NCI-H82 (cell line): ENCODE results near the gene UPF1.
A peak's percentile ranks its signal among the peaks of the same experiment; 100 is the strongest.
"Not testable (repeated sequence)": the region's sequence is repeated elsewhere in the genome, so short reads cannot be mapped to it uniquely, and the experiment has no call there.

Experiments used
- DNase-seq: peaks from one replicate; lab custom pipeline; 2025; lab: John Stamatoyannopoulos, UW

The UPF1 gene

DNA sequence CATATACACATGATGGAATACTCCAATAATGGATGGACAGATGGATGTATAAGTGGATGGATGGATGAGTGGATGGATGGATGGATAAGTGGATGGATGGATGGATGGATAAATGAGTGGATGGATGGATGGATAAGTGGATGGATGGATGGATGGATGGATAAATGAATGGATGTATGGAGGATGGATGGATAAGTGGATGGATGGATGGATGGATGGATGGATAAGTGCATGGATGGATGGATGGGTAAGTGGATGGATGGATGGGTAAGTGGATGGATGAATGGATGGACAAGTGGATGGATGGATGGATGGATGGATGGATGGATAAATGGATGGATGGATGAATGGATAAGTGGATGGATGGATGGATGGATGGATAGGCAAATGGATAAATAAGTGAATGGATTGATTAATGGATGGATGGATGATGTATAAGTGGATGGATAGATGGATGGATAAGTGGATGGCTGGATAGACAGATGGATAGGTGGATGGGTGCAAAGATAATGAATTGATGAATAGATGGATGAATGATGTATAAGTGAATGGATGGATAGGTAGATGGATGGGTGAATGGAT is 32.3 kb upstream of the UPF1 start:
- DNase-seq: no peak

- DNase-seq: no peak
Observed at GRCh38 chr19:18800079-18800478, 31.7 kb upstream of the UPF1 start.

GRCh38 chr19:18800636-18801035 is 31.1 kb upstream of the UPF1 start:
- DNase-seq: no peak

- peak; percentile 95 for DNase-seq
Observed at GRCh38 chr19:18802354-18802753, 29.4 kb upstream of the UPF1 start.

- DNase-seq: no peak
Observed at GRCh38 chr19:18803550-18804138, 28.1 kb upstream of the UPF1 start.

DNA sequence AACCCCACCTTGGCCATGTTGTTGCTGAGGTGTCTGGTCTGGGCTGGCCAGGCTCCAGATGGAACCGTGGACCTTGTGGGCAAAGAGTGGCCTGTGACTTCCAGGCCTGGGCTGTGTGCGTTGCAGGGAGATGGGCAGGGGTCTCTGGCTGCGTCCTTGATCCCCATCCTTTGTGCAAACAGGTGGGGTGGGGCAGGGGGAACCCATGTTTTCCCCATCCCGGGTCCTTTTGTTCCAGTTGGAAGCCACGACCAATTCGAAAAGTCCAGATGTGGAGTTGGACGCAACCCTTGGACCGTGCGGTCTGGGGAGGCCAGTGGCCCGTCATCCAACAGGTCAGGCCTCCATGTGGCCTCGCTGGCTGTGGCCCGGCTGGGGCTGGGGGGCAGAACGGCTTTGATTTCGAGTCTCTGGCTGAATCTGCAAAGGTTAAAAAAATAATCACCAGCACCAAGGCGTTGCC is 27.6 kb upstream of the UPF1 start:
- DNase-seq: no peak

DNA sequence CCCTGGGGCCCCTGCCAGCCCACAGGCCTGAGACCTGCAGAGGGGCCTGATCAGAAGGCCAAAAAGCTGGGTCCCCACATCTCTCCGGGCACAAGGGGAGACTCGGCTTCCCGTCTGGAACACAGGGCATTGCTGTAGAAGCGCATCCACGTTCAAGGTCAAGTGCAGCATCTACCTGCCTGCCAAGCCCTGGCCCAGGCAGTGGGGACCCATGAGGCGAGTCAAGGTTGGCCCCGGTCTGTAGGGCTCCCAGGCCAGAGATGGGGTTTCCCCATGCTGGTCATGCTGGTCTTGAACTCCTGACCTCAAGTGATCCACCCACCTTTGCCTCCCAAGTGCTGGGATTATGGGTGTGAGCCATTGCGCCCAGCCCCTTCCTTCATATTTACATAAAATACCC is 27.1 kb upstream of the UPF1 start:
- DNase-seq: no peak

GRCh38 chr19:18807861-18808331 is 23.9 kb upstream of the UPF1 start:
- no peak for DNase-seq

DNA sequence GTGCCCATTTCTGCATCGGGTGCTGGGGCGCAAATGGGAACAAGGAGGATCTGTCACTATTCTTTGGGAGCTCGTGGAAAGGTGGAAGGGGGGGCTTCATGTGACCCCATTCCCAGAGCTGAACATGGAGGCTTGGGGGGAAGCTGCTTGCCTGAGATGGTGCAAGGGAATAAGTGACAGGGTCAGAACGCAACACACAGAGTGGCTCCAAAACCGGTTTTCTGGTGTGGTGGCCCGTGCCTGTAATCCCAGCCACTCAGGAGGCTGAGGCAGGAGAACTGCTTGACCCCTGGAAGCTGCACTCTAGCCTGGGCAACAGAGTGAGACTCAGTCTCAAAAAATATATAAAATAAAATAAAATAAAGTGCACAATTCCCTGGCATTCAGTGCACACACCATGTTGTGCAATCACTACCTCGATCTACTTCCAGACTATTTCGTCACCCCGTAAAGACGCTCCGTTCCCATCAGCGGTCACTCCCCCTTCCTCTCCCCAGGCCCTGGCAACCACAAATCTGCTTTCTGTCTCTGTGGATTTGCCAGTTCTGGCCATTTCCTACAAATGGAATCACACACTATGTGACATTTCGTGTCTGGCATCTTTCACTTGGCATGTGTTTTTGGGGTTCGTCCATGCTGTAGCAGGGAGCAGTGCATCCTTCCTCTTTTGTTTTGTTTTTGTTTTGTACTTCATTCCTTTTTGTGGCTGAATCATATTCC is 22.4 kb upstream of the UPF1 start:
- DNase-seq: no peak

- DNase-seq: not testable (repeated sequence)
Observed at GRCh38 chr19:18811638-18812037, 20.1 kb upstream of the UPF1 start.

DNA sequence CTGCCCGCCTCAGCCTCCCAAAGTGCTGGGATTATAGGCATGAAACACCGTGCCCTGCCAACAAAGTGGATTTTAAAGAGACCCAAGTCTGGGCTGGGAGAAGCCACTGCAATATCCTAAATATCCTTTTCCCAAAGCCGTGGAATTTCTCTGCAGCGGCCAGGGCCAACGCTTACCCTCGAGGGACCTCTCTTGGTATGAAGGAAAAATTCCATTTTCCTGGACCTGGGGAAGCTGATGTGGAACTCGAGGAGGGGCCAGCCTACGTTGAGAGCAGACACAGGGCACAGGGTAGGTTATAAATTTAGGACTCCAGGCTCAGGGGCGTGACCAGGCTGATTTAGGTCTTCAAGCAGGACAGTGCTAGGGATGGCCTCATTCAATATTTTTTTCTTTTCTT is 17.7 kb upstream of the UPF1 start:
- no peak for DNase-seq

- no peak for DNase-seq
Observed at GRCh38 chr19:18815673-18816072, 16.1 kb upstream of the UPF1 start.

DNA sequence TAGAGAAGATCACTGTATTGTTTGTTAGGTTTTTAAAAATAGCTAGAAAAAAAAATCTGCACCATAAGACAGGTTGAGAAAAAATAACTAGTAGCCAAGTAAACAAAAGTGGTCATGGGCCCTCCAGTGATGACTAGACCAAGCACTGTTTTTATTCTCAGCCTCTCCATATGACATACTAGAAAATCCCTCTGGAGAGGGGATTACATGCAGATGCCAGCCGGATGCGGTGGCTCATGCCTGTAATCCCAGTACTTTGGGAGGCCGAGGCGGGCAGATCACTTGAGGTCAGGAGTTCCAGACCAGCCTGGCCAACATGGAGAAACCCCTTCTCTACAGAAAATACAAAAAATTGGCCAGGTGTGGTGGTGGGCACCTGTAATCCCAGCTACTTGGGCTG is 15.1 kb upstream of the UPF1 start:
- DNase-seq: peak; percentile 88

DNA sequence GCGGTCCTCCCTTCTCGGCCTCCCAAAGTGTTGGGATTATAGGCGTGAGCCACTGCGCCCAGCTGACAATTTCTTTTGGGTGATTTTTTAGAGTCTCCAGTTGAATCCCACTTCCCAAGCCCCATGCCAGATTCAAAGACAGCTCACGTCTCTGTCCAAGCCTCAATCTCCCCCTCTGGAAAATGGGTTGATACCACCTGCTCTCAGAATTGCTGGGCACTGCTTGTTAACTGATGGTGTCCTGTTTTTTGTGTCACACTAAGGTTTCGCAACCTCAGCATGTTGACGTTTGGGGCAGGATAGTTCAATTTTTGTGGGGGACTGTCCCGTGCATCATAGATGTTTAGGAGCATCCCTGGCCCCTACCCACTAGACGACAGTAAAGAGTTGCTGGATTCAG is 14.2 kb upstream of the UPF1 start:
- no peak for DNase-seq

GRCh38 chr19:18828786-18829185 is 3.0 kb upstream of the UPF1 start:
- DNase-seq: no peak

GRCh38 chr19:18830488-18830887 is 1.3 kb upstream of the UPF1 start:
- DNase-seq: no peak

DNA sequence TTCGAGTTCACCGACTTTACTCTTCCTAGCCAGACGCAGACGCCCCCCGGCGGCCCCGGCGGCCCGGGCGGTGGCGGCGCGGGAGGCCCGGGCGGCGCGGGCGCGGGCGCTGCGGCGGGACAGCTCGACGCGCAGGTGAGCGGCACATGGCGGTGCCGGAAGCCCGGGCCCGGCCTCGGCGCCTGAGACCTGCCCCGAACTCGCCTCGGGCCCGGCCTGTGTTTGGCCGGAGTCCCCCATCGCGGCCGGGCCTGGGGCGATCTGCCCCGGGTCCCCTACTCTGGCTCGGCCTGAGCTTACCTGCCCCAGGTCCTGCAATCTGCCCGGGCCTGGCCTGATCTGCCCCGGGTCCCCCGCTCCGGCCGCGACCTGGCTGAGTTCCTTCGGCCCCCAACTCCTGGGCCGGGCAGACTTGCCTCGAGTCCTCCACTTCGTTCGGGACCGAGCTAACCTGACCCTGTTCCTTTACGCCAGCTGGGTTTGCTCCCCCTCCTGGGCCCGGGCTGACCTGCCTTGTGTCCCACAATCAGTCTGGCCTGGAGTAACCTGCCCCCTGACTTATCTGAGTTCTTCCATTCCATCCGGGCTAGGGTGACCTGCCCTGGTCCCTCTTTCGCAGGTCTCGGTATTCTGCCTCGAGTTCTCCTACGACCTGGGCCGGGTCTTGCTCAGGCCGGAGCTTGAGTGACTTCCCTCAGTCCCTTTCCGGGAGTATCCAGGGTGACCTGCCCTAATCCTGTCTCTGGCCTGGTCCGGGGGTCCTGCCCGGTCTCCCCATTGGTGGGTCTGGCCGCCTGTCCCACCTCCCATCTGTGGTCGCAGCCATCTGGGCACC is 764 bp downstream of the UPF1 start:
- peak; percentile 46 for DNase-seq

DNA sequence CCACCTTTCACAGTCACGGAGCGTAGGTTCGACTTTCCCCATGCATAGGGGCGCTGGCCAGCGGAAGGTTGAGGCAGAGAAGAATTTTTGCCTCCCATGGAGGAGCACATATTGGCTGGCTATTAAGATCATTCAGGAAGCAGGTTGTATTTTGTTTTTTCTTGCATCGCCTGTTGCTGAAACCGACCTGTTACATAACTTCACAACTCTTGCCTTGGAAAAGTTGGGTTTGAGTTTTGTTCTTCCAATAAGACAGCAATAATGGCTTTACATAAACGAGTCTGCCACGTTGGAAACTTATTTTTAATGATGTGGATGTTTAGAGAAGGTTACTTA is 1.4 kb downstream of the UPF1 start:
- no peak for DNase-seq

DNA sequence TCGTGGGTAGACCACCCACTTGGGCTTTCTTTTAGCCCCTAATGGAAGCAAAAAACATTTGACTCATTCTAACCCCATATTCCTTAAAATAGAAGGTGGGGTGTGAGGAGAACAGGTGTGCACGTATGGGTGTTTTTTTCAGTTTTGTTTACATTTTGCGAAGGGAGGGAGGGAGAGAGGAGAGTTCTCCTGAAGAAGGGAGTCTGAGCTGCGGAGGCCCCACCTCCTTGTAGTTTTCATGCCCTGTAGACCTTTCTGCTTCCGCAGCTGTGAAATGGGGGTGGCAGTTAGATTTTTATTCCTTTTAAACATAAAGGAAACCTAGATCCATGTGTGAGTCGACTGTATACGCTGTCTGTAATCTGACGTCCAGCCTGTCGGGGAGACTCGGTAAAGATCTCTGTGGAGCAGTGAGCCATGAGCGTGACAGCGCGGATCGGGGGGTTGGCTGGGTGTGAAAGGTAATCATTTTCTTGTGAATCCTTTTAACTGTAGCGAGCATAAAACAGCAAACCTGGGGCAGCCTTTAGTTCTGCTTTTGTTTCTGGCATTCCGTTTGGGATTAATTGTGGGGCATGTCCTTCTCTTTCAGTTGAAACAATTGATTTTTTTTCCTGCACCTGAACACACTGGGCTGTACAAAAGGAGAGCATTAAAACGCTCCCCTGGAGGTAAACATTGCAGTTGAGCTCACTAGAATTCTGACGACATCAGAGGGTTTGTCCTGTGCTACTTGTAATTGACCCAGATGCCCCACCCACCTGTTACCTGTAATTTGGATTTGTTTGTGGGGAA is 2.3 kb downstream of the UPF1 start:
- no peak for DNase-seq

DNA sequence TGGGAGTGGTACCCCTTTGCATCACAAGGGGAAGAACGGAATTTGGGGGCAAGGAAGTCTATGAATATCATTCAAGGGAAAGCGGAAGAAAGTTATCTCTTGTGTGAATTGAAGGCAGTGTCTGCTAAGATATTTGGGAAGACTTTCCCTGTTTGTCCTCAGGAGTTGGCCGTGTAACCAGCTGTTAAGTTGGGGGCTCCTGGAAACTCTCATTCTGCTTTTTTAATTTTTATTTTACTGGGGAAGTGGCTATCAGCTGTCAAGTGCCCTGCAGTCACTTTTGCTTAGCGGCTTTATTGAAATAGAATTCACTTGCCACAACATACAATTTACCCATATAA is 2.9 kb downstream of the UPF1 start:
- DNase-seq: no peak

DNA sequence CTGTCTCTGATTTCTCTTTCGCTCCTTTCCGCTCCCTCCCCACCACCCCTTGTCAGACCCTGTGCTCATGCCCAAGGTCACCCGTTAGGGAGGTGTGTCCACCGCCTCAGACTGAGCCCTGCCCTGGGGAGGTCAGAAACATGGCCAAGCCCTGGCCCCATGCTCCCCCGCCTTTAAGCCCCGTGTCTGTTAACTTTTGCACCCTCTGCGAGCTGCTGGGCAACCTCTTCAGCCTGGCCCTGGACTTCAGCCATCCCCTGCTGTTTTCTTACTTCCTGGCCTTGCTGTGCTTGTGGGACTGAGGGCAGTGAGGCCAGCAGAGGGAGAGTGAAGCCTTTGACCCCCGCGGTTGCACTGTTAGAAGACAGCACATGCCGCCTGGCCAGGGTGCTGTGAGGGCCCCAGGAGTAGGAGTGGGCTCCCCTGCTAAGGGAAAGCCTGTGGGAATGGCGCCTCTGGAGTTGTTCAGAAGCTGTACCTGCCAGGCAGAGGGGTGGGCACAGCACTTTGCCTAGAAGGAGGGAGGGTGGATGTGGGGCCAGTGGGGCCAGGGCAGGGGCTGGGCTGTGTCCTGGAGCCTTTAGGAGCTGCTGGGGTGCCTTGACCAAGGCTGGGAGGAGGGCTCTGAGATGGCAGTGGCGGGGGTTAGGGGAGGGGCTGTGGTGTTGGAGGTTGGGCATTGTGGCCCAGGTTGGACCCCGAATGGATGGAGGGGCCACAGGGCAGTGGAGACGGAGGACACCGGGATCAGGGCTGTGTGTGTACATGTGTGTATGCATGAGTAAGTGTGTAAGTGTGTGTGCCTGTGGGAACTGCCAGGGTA is 7.9 kb downstream of the UPF1 start:
- DNase-seq: no peak
